Stimulated activated CD4-positive, alpha-beta T cell treated with anti-CD3 and anti-CD28 coated beads, Interleukin-15, amount 100 ng/mL, for 24 hours (primary cell): Measurements from ENCODE around the gene PROZ.

Source experiments
- DNase-seq: peaks from one replicate; pipeline ENCODE4 v3.0.0-alpha.2; 2020

Gene PROZ

GRCh38 chr13:113209336-113209758 lies 50.9 kb downstream of the PROZ start, which contains the start of gene CUL4A:
Gene CUL4A, plus strand, starts transcription at chr13:113209613. Its CDS starts 15 bp downstream, at chr13:113209628.
- DNase-seq, result peak; percentile 81

- peak; percentile 74 for DNase-seq
These were observed 51.4 kb downstream of the PROZ start for GRCh38 chr13:113209759-113210421.

GRCh38 chr13:113210833-113211232 lies 52.4 kb downstream of the PROZ start:
- DNase-seq, result no peak

GRCh38 chr13:113211774-113212173 lies 53.3 kb downstream of the PROZ start:
- peak; percentile 32 for DNase-seq

- peak; percentile 17 for DNase-seq
These were observed 58.0 kb downstream of the PROZ start for GRCh38 chr13:113216254-113217048.

- no peak for DNase-seq
These were observed 60.1 kb downstream of the PROZ start for GRCh38 chr13:113218586-113218985.

GRCh38 chr13:113219256-113219940 lies 61.0 kb downstream of the PROZ start:
- no peak for DNase-seq

- DNase-seq, result no peak
These were observed 61.7 kb downstream of the PROZ start for GRCh38 chr13:113220141-113220598.

- DNase-seq, result no peak
These were observed 62.4 kb downstream of the PROZ start for GRCh38 chr13:113220877-113221276.
